ENCODE measurements around the gene BLOC1S5. TPM values are rescaled to one million over a fixed set of nuclear protein-coding genes. Genes with fewer than 3 reads are reported as not detected.
A peak's percentile ranks its signal among the peaks of the same experiment; 100 is the strongest.

BLOC1S5 gene
- total RNA-seq, 1 donor from 2014 or later: 10.9 TPM

GRCh38 chr6:8105791-8106190 lies 41.6 kb upstream of the BLOC1S5 start:
- TF ChIP-seq, protein P1, sequence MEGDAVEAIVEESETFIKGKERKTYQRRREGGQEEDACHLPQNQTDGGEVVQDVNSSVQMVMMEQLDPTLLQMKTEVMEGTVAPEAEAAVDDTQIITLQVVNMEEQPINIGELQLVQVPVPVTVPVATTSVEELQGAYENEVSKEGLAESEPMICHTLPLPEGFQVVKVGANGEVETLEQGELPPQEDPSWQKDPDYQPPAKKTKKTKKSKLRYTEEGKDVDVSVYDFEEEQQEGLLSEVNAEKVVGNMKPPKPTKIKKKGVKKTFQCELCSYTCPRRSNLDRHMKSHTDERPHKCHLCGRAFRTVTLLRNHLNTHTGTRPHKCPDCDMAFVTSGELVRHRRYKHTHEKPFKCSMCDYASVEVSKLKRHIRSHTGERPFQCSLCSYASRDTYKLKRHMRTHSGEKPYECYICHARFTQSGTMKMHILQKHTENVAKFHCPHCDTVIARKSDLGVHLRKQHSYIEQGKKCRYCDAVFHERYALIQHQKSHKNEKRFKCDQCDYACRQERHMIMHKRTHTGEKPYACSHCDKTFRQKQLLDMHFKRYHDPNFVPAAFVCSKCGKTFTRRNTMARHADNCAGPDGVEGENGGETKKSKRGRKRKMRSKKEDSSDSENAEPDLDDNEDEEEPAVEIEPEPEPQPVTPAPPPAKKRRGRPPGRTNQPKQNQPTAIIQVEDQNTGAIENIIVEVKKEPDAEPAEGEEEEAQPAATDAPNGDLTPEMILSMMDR (conservative IDR thresholded peaks at IDR 0.05; ENCODE audit: low read depth, low read length): no peak
- no peak overlapping the region for H3K4me3 ChIP-seq (ENCODE audit: low read depth, low read length)
- DNase-seq (ENCODE audit: low read depth): no peak

DNA sequence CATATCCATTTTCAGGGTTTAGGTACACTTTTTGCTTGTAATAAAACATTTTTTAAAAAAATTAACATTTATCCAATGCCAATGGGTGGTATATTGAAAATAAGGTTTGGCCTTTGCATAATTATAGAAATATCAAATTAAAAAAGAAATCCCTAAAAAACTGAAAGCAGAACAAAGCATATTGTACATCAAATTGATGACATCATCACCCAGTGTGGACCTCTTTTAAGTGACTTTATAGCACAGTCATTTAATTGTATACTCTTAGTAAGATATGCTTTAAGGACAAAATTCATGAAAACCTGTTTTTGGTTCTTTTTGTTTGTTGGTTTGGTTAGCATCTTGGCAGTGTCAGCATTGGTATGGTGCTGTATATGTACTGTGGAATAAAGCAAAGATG lies 39.5 kb upstream of the BLOC1S5 start:
- TF ChIP-seq, protein P1 (conservative IDR thresholded peaks at IDR 0.05; ENCODE audit: low read depth, low read length): no peak
- no peak overlapping the region for H3K4me3 ChIP-seq (ENCODE audit: low read depth, low read length)
- no peak for DNase-seq (ENCODE audit: low read depth)

- TF ChIP-seq, protein P1 (conservative IDR thresholded peaks at IDR 0.05; ENCODE audit: low read depth, low read length): no peak
- DNase-seq (ENCODE audit: low read depth): peak; percentile 59
- peak within 1 kb of the TSS; percentile 85 for H3K4me3 ChIP-seq (ENCODE audit: low read depth, low read length)
Measured at GRCh38 chr6:8102122-8102958, 38.2 kb upstream of the BLOC1S5 start, which contains the start of gene EEF1E1. Gene EEF1E1, minus strand, starts transcription at chr6:8102548. Its CDS starts 27 bp downstream, at chr6:8102521.

- H3K4me3 ChIP-seq (ENCODE audit: low read depth, low read length): peak overlapping the region; percentile 11
- TF ChIP-seq, protein P1 (conservative IDR thresholded peaks at IDR 0.05; ENCODE audit: low read depth, low read length): no peak
- DNase-seq (ENCODE audit: low read depth): no peak
Measured at GRCh38 chr6:8100159-8100854, 36.1 kb upstream of the BLOC1S5 start.

- no peak for DNase-seq (ENCODE audit: low read depth)
- TF ChIP-seq, protein P1 (conservative IDR thresholded peaks at IDR 0.05; ENCODE audit: low read depth, low read length): no peak
Measured at GRCh38 chr6:8090650-8091049, 26.5 kb upstream of the BLOC1S5 start.

GRCh38 chr6:8088886-8089285 lies 24.7 kb upstream of the BLOC1S5 start:
- no peak overlapping the region for H3K4me3 ChIP-seq (ENCODE audit: low read depth, low read length)
- TF ChIP-seq, protein P1 (conservative IDR thresholded peaks at IDR 0.05; ENCODE audit: low read depth, low read length): no peak
- no peak for DNase-seq (ENCODE audit: low read depth)

More at GRCh38 chr6:8090650-8091049, 26.5 kb upstream of the BLOC1S5 start:
- H3K4me3 ChIP-seq (ENCODE audit: low read depth, low read length): no peak overlapping the region

Measured in epithelial cell of proximal tubule (primary cell).